IPS DF 6.9 (cell line): Measurements from ENCODE around the gene RNU6-8.

Experiments
- DNase-seq: peaks from one replicate; pipeline ENCODE4 v3.0.0-alpha.2; 2013; ENCODE audit warnings: low read depth, low spot score
- H3K27ac ChIP-seq: one replicate; pipeline ENCODE4 v1.5.1; 2013; ENCODE audit warnings: low read length, control low read depth
- H3K27me3 ChIP-seq: 2 replicates; pipeline ENCODE4 v1.6.1; 2013; ENCODE audit warnings: mild to moderate bottlenecking, low read length; ENCODE audit not compliant: control insufficient read depth, insufficient read depth
- H3K36me3 ChIP-seq: 2 replicates; pipeline ENCODE4 v1.6.1; 2013; ENCODE audit warnings: low read length; ENCODE audit not compliant: control insufficient read depth, insufficient read depth
- H3K4me1 ChIP-seq: 2 replicates; pipeline ENCODE4 v1.6.1; 2013; ENCODE audit warnings: low read length; ENCODE audit not compliant: control insufficient read depth, insufficient read depth
- H3K4me3 ChIP-seq: 2 replicates; pipeline ENCODE4 v1.5.1; 2013; ENCODE audit warnings: mild to moderate bottlenecking, low read length
- H3K9me3 ChIP-seq: 2 replicates; pipeline ENCODE4 v1.6.1; 2013; ENCODE audit warnings: low read length, inconsistent platforms; ENCODE audit not compliant: control insufficient read depth, insufficient read depth
- WGBS: extraction: QIAGEN DNeasy Blood & Tissue Kit; methylation state at CpG from one replicate; pipeline ENCODE4 v1.1.7; 2013; ENCODE audit warnings: mixed read lengths, missing lambda C conversion rate; ENCODE audit not compliant: insufficient read length, insufficient coverage; 5-methylcytosine and 5-hydroxymethylcytosine counted together

Gene RNU6-8

DNA sequence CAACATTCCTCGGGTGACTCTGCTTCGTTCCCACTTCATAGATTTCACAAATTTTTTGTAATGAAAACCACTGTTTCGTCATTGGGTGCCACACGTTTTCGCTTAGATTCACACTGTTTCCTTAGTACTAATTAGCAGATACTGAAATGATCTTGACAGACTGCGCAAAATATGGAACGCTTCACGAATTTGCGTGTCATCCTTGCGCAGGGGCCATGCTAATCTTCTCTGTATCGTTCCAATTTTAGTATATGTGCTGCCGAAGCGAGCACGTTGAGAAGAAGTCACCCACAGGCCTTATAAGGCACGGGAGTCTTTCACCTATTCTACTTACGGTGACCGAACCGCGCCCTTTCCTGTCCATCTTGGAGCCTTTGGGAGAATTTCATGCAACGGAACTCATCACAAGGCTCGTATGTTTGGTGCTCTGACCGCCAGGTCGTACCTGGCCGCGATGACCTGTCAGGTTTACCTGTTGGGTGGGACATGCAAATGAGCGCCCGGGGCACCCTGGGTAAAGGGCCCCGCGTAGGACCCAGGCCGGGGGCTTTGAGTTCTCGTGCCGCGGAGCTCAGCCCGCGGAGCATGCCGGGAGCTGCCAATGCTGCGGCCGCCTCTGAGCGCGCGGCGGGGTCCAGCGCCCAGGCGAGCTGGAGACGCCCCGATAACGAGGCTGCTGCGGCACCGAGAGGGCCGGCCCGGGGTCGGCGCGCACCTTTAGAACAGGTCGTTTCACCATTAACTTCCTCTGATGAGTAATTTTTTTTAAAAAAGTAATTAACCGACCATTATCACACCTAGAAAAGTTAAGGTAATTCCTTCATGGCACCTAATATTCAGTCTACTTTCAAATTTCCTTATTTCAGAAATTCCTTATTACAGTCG lies at the start of gene RNU6-8:
RNU6-8 (minus strand) TSS at position 272 of the 885 bp plus-strand sequence.
- DNase-seq, result peak; percentile 48
- Histone ChIP-seq H3K4me1 (no peaks in the 10 kb centered on the region), H3K4me3 (peak within 1 kb of the TSS; percentile 88; the same call in 1 of the 2 replicates), H3K36me3 (no peaks in the 10 kb centered on the region), H3K9me3 (no peaks in the 10 kb centered on the region), H3K27ac (no peak within 1 kb of the TSS), H3K27me3 (no peaks in the 10 kb centered on the region)
- no CpG with 5 or more reads among the region's 57 CpGs for WGBS

DNA sequence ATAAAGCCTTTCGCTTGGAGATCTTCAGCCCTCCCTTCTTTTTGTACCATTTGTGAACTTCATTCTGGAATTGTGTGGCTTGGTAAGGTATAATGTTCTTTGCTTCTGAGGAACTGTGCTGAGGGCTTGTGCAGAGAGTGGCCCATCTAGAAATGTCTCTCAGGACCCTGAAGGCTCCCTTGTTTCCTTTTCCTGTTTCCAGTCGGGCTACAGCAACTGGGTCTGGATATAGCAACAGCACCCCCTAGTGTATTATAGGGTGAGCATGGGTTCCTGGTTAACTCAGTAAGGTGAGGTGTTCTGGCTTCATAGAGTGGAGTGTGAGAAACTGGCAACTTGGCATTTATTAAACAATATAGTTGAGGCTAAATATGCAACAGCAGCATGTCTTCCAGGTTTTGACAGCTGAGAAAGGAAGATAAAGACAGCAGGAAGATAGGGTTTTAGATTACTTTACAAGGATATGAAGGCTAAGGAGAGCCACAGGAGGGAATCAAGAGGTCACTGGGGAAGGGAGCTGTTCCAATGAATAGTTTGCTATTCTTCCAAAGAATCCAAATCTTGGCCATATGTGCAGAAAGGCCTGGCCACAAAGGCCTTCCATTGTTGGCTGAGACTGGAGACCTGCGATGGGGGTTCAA lies 49.1 kb upstream of the RNU6-8 start:
- Histone ChIP-seq H3K4me3 (no peak overlapping the region), H3K27me3 (no peaks in the 10 kb centered on the region), H3K9me3 (no peaks in the 10 kb centered on the region), H3K36me3 (no peaks in the 10 kb centered on the region), H3K27ac (no peak overlapping the region), H3K4me1 (no peaks in the 10 kb centered on the region)
- peak; percentile 47 for DNase-seq
- WGBS, result no CpG with 5 or more reads among the region's 3 CpGs

DNA sequence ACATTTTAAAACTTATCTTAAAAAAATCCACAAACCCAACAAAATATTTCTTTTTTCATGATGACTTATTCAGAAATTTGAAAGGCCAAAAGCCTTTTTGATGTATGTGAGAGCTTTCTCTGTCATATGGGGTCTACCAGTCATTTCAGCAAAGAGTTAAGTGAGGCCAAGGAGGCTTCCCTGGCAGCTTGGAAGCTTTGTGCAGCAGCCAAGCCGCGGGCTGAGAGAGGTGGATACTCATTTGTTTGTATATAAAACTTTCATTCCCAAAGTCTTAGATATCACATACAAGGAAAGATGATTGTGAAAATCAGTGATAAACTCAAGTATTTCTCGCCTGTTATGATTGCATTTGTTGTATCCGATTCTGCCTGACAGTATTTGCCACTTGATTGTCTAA lies 48.5 kb upstream of the RNU6-8 start:
- no peak for DNase-seq
- H3K9me3 ChIP-seq, result no peaks in the 10 kb centered on the region
- H3K27me3 ChIP-seq, result no peaks in the 10 kb centered on the region
- H3K36me3 ChIP-seq, result no peaks in the 10 kb centered on the region
- H3K27ac ChIP-seq, result no peak overlapping the region
- no peak overlapping the region for H3K4me3 ChIP-seq
- no CpG with 5 or more reads among the region's 4 CpGs for WGBS
- H3K4me1 ChIP-seq, result no peaks in the 10 kb centered on the region

DNA sequence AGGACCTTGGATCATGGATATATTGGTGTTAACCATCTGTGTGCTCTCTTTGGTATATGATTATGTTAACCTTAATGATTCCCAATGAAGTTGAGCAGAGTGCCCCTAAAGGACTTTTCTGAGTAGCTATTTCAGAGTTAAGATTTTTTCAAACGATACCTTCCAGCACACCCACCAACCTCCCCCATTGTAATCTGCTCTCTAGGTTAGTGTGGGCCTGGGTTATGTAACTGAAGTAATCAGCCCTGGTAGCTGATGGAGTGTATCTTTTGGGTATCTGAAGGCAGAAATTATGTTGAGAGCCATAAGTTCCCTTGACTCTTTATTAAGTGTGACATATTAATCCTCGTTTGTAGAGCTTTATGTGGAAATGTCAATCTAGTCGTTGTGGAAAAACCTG lies 47.6 kb upstream of the RNU6-8 start:
- DNase-seq, result no peak
- Histone ChIP-seq H3K4me3 (no peak overlapping the region), H3K27ac (no peak overlapping the region), H3K9me3 (no peaks in the 10 kb centered on the region), H3K4me1 (no peaks in the 10 kb centered on the region), H3K27me3 (no peaks in the 10 kb centered on the region), H3K36me3 (no peaks in the 10 kb centered on the region)
- no CpG with 5 or more reads among the region's 3 CpGs for WGBS

DNA sequence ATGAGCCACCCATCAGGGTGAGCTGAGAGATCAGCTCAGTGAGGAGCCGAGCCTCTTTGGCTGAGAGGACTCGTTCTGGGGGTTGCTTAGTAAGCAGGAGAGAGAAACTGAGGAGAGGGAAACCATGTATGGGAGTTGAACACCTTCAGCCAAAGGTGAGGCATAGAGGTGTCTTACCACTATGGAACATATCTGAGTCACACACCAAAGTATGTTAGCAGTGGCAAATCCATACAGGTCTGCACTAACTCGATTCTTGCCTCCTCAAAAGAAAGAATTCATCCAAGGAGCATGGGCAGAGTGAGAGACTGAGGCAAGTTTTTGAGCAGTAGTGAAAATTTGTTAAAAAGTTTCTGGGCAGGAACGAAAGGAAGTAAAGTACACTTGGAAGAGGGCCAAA lies 46.7 kb upstream of the RNU6-8 start:
- no peak for DNase-seq
- H3K4me1 ChIP-seq, result no peaks in the 10 kb centered on the region
- no peak overlapping the region for H3K4me3 ChIP-seq
- no peak overlapping the region for H3K27ac ChIP-seq
- no peaks in the 10 kb centered on the region for H3K9me3 ChIP-seq
- no CpG with 5 or more reads among the region's 4 CpGs for WGBS
- no peaks in the 10 kb centered on the region for H3K27me3 ChIP-seq
- no peaks in the 10 kb centered on the region for H3K36me3 ChIP-seq

DNA sequence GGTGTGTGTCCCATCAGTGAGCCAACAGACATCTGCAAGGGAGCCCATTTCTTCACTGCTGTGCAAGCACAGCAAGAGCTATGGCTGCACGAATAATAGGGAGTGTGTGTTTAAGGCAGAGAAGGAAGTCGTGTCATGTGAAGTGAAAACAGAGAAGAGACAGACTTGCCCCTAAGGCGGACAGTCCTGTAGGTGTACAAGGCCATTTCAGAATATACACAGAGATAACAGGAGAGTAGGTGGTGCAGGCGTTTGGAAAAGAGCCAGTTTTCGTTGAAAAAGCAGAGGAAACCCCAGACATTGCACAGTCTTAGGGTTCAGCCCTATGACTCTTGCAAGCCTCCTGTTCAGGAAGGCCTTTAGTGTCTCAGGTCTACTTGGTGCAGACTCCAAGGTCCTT lies 46.3 kb upstream of the RNU6-8 start:
- Histone ChIP-seq H3K9me3 (no peaks in the 10 kb centered on the region), H3K27me3 (no peaks in the 10 kb centered on the region), H3K36me3 (no peaks in the 10 kb centered on the region), H3K4me3 (no peak overlapping the region), H3K4me1 (no peaks in the 10 kb centered on the region), H3K27ac (no peak overlapping the region)
- DNase-seq, result no peak
- WGBS, result no CpG with 5 or more reads among the region's 5 CpGs

DNA sequence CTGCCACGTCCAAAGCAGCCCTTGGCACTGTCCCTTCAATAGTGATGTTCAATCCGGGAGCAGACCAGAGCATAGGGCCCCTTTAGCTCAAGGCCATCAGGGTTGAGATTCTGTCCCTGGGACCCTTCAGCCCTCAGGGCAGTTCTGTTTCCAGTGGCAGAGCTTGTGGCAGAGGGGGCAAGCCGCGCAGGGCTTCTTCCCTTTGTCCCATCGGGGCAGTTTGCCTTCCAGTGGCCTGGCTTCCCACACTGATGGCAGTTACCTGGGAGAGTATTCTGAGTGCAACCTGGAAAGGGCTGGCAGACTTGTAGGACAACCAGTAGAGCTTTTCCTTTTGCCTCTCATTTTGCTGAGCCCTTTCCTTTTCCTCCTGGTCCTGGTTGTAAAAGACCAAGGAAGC lies 43.7 kb upstream of the RNU6-8 start:
- no peak for DNase-seq

DNA sequence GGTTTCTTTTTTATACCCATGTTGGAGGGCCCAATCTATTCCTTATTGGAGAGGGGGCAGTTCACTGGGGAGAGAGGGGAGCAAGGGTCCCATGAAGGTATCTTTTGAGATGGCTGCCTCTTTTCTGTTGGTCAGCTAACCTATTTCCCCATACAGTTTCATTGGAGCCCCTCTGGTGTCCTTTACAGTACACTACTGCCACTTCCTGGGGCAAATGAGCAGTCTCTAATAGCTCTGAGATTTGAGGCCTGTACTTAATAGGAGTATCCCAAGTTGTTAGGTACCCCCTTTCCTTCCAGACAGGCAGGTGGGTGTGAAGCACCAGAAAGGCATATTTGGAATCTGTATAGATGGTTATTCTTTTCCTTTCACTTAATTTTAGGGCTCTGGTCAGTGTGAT lies 41.3 kb upstream of the RNU6-8 start:
- no peaks in the 10 kb centered on the region for H3K9me3 ChIP-seq
- DNase-seq, result no peak
- no peaks in the 10 kb centered on the region for H3K36me3 ChIP-seq
- H3K27me3 ChIP-seq, result no peaks in the 10 kb centered on the region
- no peaks in the 10 kb centered on the region for H3K4me1 ChIP-seq
- H3K27ac ChIP-seq, result no peak overlapping the region
- no peak overlapping the region for H3K4me3 ChIP-seq

More for the DNA sequence above, 43.7 kb upstream of the RNU6-8 start:
- H3K9me3 ChIP-seq, result no peaks in the 10 kb centered on the region
- no peaks in the 10 kb centered on the region for H3K27me3 ChIP-seq
- H3K36me3 ChIP-seq, result no peaks in the 10 kb centered on the region
- WGBS, result no CpG with 5 or more reads among the region's 5 CpGs
- no peak overlapping the region for H3K4me3 ChIP-seq
- no peaks in the 10 kb centered on the region for H3K4me1 ChIP-seq
- no peak overlapping the region for H3K27ac ChIP-seq

DNA sequence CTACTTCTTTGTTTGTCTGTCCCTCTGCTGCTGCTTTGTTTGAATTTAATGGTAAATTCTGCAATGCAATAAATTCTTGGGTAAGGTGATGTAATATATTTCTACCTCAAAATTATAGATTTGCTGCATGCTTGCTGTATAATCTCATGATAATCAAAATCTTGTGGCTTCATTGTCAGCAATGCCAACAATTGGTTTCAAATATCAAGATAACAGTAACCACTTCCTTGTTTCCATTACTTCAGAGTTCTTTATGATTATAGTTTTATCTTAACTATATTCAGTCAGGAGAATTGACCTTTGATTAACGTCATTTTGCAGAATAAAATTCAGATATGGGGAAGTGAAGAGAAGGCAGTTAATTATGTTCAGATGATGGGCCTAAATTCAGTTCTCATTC lies 30.2 kb upstream of the RNU6-8 start:
- no peak overlapping the region for H3K27ac ChIP-seq
- no peaks in the 10 kb centered on the region for H3K27me3 ChIP-seq
- WGBS, result no CpG with 5 or more reads among the region's 1 CpG
- H3K9me3 ChIP-seq, result no peaks in the 10 kb centered on the region
- no peaks in the 10 kb centered on the region for H3K36me3 ChIP-seq
- DNase-seq, result no peak
- no peak overlapping the region for H3K4me3 ChIP-seq
- no peaks in the 10 kb centered on the region for H3K4me1 ChIP-seq

DNA sequence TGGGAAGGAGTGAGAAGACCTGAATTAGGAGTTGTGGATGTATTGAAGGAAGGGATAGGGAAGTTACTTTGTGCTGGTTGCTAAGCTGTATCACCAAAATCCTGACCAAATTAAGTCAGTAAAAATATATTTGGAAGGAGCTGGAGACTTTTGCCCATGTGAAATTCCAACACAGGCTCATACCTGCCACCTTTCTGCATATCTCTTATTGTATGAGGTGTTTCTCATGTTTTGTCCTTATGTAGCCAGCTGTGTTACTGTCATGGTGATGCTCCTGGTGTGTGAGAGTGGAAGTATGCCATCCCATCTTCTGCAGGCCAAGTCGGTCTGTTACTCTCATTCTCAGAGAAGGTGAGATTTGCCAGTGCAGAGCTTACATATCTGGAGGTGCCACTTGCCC lies 29.4 kb upstream of the RNU6-8 start:
- Histone ChIP-seq H3K27ac (no peak overlapping the region), H3K4me1 (no peaks in the 10 kb centered on the region), H3K27me3 (no peaks in the 10 kb centered on the region), H3K9me3 (no peaks in the 10 kb centered on the region), H3K36me3 (no peaks in the 10 kb centered on the region), H3K4me3 (no peak overlapping the region)
- WGBS, result no CpG with 5 or more reads among the region's 1 CpG
- DNase-seq, result no peak
